GM06990 (cell line): ENCODE results near the gene SELENOP.

Source experiments
- DNase-seq: peaks from one replicate; pipeline ENCODE4 v3.0.0-alpha.2; 2011; ENCODE audit not compliant: insufficient read length; ENCODE audit errors: extremely low read depth
- H3K27me3 ChIP-seq: replicated peaks from 2 replicates; pipeline ENCODE4 v1.6.0; 2011; ENCODE audit warnings: low read length; ENCODE audit not compliant: control insufficient read depth, insufficient read depth
- H3K36me3 ChIP-seq: 2 replicates; pipeline ENCODE4 v1.5.1; 2011; ENCODE audit warnings: low read length; ENCODE audit not compliant: control insufficient read depth, insufficient read depth
- H3K4me3 ChIP-seq: replicated peaks from 2 replicates; pipeline ENCODE4 v1.5.1; 2011; ENCODE audit warnings: low read depth, mild to moderate bottlenecking, control low read depth, low read length
- CTCF ChIP-seq: IDR thresholded peaks from 2 replicates; pipeline ENCODE4 v1.5.1; 2011; ENCODE audit warnings: low read length, control low read depth, mild to moderate bottlenecking, inconsistent platforms; ENCODE audit not compliant: insufficient read depth, poor library complexity, severe bottlenecking

Gene SELENOP

GRCh38 chr5:42812620-42813019, 928 bp upstream of the SELENOP start:
- TF ChIP-seq CTCF, result no peak

GRCh38 chr5:42810834-42811590, 680 bp downstream of the SELENOP start:
- no peak for TF ChIP-seq CTCF
- no peak overlapping the region for H3K4me3 ChIP-seq
- no peaks in the 10 kb centered on the region for H3K27me3 ChIP-seq
- DNase-seq, result no peak
- H3K36me3 ChIP-seq, result no peaks in the 10 kb centered on the region

More at GRCh38 chr5:42812620-42813019, 928 bp upstream of the SELENOP start:
- no peak overlapping the region for H3K4me3 ChIP-seq
- no peaks in the 10 kb centered on the region for H3K36me3 ChIP-seq
- DNase-seq, result no peak
- H3K27me3 ChIP-seq, result no peaks in the 10 kb centered on the region

GRCh38 chr5:42808888-42809611, 2.6 kb downstream of the SELENOP start:
- H3K36me3 ChIP-seq, result no peaks in the 10 kb centered on the region
- DNase-seq, result no peak
- H3K4me3 ChIP-seq, result no peak overlapping the region
- no peaks in the 10 kb centered on the region for H3K27me3 ChIP-seq
- TF ChIP-seq CTCF, result no peak

DNA sequence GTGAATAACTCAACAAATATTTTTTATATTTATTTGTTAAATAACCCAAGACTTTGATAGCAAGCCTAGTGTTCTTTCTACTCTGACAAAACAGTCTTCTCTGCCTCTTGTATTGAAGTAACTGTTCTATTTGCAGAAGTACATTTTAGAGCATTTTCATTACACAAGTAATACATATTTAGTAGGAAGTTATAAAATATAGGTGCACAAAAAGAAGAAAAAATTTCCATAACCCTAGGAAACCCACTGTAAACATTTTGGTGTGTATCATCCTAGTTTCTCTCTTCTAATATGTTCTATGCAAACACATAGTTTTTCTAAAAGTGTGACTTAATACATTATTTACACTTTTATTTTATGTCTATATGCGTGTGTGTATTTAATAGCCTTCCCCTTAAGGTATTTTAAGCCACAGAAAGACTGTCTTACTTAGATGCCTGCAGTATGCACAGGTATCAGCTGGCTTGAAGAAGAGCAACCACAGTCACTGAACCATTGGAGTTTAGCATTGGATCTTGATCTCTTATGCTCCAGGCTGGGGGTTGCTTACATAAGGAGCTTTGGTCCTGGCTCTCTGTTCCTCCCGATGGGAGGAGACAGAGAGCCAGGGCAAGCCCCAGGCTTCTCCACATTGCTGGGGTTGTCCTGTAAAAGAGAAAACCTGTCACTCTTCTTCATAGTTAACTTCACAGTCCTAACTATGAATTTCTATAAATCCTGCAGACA, 3.8 kb downstream of the SELENOP start:
- no peak for DNase-seq
- Histone ChIP-seq H3K36me3 (no peaks in the 10 kb centered on the region), H3K4me3 (no peak overlapping the region), H3K27me3 (no peaks in the 10 kb centered on the region)
- TF ChIP-seq CTCF, result no peak

DNA sequence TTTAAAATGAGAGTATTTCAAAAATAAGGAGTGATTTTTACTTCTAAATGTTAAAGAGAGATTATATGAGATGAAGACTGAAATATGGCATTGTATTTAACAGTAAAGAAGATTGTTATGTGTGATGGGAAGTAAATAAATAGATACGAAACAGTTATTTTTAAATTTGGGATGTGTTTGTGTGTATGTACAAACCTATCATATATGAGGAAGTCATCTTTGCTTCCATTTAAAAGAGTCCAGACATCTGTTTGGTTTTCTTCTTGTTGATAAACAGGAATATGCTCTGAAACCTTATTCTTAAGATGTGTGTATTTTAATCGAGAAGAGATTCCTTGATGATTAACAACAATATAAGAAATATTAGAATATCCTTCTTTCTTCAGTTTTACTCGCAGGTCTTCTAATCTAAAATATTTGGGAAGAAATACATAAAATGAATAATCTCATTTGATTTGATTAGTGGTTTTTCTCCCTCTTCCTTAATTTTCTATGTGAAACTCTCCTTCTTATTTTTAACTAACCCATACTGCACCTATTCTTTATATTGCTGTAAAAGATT, 4.9 kb downstream of the SELENOP start:
- no peak for TF ChIP-seq CTCF
- Histone ChIP-seq H3K27me3 (no peaks in the 10 kb centered on the region), H3K36me3 (no peaks in the 10 kb centered on the region), H3K4me3 (no peak overlapping the region)
- DNase-seq, result no peak
